ENCODE results near the gene ATP5PB.

The ATP5PB gene

DNA sequence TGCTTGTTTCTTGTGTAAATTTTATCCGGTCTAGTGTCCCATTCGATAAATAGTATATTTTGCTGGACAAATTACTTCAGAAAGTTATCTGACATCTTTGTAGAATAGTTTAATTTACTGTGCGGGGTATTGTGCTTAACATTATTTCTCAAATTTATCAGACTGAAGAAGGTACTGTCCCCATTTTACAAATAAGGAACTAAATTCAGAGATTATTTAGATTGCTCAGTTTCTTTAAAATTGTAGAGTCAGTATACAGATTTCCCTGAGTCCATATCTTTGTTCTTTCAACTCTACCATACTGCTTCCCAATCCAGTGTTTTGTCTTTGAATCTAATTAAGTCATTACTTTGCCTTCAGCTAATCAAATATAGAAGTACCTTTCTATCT lies 6.4 kb downstream of the ATP5PB start:
- POLR2A ChIA-PET: no interaction called here
- TF ChIP-seq ARNT (IDR thresholded peaks at IDR 0.05) (no peak), L3MBTL2 (conservative IDR thresholded peaks at IDR 0.05) (no peak), SUZ12 (IDR thresholded peaks at IDR 0.05) (no peak)
- DNase-seq (ENCODE audit: extremely low spot score): no peak
- CTCF ChIA-PET: no interaction called here

GRCh38 chr1:111461765-111462164 lies 12.5 kb downstream of the ATP5PB start:
- CTCF ChIA-PET: interaction anchor here (1.0 to 1.2 kb wide), 2 partner anchors 9 to 20 kb away, joined by 3 read pairs; no protein-coding TSS in a partner anchor
- TF ChIP-seq FOXM1 (IDR thresholded peaks at IDR 0.05; ENCODE audit: borderline replicate concordance): no peak
- no peak for TF ChIP-seq PKNOX1 (IDR thresholded peaks at IDR 0.05)
- no peak for TF ChIP-seq NFRKB (IDR thresholded peaks at IDR 0.05)
- no peak for TF ChIP-seq SP1 (IDR thresholded peaks at IDR 0.05)
- TF ChIP-seq FOXK2 (IDR thresholded peaks at IDR 0.05): no peak
- no peak for TF ChIP-seq ARNT (IDR thresholded peaks at IDR 0.05)
- no peak for TF ChIP-seq LEF1 (IDR thresholded peaks at IDR 0.05; ENCODE audit: borderline replicate concordance)
- no peak for TF ChIP-seq TARDBP (IDR thresholded peaks at IDR 0.05)
- TF ChIP-seq L3MBTL2 (conservative IDR thresholded peaks at IDR 0.05): no peak
- no peak for TF ChIP-seq BHLHE40 (IDR thresholded peaks at IDR 0.05; ENCODE audit: borderline replicate concordance)
- TF ChIP-seq SUZ12 (IDR thresholded peaks at IDR 0.05): no peak
- no peak for TF ChIP-seq ELF4 (IDR thresholded peaks at IDR 0.05)
- no peak for TF ChIP-seq ZNF384 (IDR thresholded peaks at IDR 0.05)
- no peak for TF ChIP-seq HDGF (IDR thresholded peaks at IDR 0.05; ENCODE audit: borderline replicate concordance)
- TF ChIP-seq FOXA1 (IDR thresholded peaks at IDR 0.05): no peak
- no peak for TF ChIP-seq CTBP1 (IDR thresholded peaks at IDR 0.05; ENCODE audit: borderline replicate concordance)
- no peak for DNase-seq (ENCODE audit: extremely low spot score)
- POLR2A ChIA-PET: no interaction called here

DNA sequence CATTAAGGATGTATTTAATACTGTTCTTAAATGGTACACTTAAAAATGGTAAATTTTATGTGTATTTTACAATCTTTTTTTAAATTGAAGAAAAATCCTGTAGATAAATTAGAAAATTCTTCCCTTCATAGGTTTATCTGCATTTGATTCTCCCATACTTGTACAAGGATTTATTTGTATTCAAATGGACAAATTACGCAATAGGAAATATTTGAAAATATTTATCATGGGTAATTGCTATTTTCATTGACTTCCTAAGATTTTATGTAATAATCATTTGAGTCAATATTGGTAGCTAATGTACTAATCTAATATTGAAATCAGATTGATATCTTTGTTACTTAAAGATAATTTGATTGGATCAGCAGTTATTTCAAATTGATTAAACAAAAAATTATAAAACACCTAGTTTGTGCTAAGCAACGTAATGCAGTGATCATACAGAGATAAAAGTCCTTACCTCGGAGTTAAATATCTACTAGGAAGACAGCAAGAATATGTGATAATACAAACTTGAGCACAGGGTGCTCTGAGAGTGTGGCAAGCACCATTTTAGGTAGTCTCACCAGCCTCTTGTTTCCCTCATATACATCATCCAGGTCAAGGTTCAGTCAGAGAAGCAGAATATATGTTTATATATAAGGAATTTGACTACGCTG lies 13.2 kb downstream of the ATP5PB start:
- no peak for DNase-seq (ENCODE audit: extremely low spot score)
- no peak for TF ChIP-seq HDGF (IDR thresholded peaks at IDR 0.05; ENCODE audit: borderline replicate concordance)
- TF ChIP-seq SUZ12 (IDR thresholded peaks at IDR 0.05): no peak
- TF ChIP-seq PKNOX1 (IDR thresholded peaks at IDR 0.05): no peak
- no peak for TF ChIP-seq NFRKB (IDR thresholded peaks at IDR 0.05)
- TF ChIP-seq CTBP1 (IDR thresholded peaks at IDR 0.05; ENCODE audit: borderline replicate concordance): no peak
- TF ChIP-seq FOXA1 (IDR thresholded peaks at IDR 0.05): no peak
- TF ChIP-seq FOXM1 (IDR thresholded peaks at IDR 0.05; ENCODE audit: borderline replicate concordance): no peak
- TF ChIP-seq L3MBTL2 (conservative IDR thresholded peaks at IDR 0.05): no peak
- TF ChIP-seq ARNT (IDR thresholded peaks at IDR 0.05): no peak
- no peak for TF ChIP-seq ZNF384 (IDR thresholded peaks at IDR 0.05)
- TF ChIP-seq ELF4 (IDR thresholded peaks at IDR 0.05): no peak
- no peak for TF ChIP-seq BHLHE40 (IDR thresholded peaks at IDR 0.05; ENCODE audit: borderline replicate concordance)
- TF ChIP-seq SP1 (IDR thresholded peaks at IDR 0.05): no peak
- CTCF ChIA-PET: interaction anchor here (1.2 kb wide), 1 partner anchor 9 kb away, joined by 3 read pairs; no protein-coding TSS in a partner anchor
- POLR2A ChIA-PET: no interaction called here

DNA sequence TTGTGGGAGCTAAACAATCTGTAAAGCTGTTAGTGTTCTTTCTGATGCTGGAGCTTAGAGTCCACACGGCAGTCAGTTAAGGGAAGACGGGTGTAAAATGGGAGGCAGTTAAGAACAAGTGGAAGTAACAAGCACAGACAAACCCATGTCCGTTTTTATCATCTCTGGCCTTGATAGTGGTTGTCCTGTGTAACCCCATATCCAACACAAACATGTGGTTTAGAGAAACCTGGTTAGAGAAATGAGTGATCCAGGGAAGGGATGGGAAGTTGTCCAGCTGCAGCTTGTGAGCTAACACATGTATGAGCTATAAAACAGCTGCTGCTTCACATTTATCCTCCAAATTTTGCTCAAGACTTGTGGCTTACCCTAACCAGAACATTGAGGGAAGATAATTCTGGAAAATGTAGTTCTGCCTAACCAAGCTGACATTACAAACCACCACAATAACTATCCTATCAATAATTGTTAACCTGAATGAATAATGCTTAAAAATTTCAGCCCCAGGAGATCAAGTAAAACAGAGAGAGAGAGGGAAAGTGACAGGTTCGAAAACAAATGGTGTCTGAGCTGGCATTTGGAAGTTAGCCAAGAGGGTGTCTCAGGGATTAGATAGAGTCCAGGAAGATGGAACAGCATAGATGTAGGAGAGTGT lies 13.9 kb downstream of the ATP5PB start:
- DNase-seq (ENCODE audit: extremely low spot score): no peak
- TF ChIP-seq SUZ12 (IDR thresholded peaks at IDR 0.05) (no peak), PKNOX1 (IDR thresholded peaks at IDR 0.05) (no peak), FOXA1 (IDR thresholded peaks at IDR 0.05) (no peak), FOXM1 (IDR thresholded peaks at IDR 0.05; ENCODE audit: borderline replicate concordance) (no peak), CTBP1 (IDR thresholded peaks at IDR 0.05; ENCODE audit: borderline replicate concordance) (no peak), L3MBTL2 (conservative IDR thresholded peaks at IDR 0.05) (no peak), TARDBP (IDR thresholded peaks at IDR 0.05) (no peak), LEF1 (IDR thresholded peaks at IDR 0.05; ENCODE audit: borderline replicate concordance) (no peak)
- POLR2A ChIA-PET: no interaction called here
- CTCF ChIA-PET: interaction anchor here (1.2 kb wide), 1 partner anchor 10 kb away, joined by 3 read pairs; no protein-coding TSS in a partner anchor

- CTCF ChIA-PET: no interaction called here
- no peak for DNase-seq (ENCODE audit: extremely low spot score)
- no peak for TF ChIP-seq SP1 (IDR thresholded peaks at IDR 0.05)
- no peak for TF ChIP-seq TARDBP (IDR thresholded peaks at IDR 0.05)
- TF ChIP-seq FOXK2 (IDR thresholded peaks at IDR 0.05): no peak
- no peak for TF ChIP-seq PKNOX1 (IDR thresholded peaks at IDR 0.05)
- TF ChIP-seq FOXM1 (IDR thresholded peaks at IDR 0.05; ENCODE audit: borderline replicate concordance): no peak
- no peak for TF ChIP-seq NFRKB (IDR thresholded peaks at IDR 0.05)
- no peak for TF ChIP-seq ELF4 (IDR thresholded peaks at IDR 0.05)
- TF ChIP-seq HDGF (IDR thresholded peaks at IDR 0.05; ENCODE audit: borderline replicate concordance): no peak
- TF ChIP-seq ZNF384 (IDR thresholded peaks at IDR 0.05): no peak
- TF ChIP-seq ARNT (IDR thresholded peaks at IDR 0.05): no peak
- TF ChIP-seq LEF1 (IDR thresholded peaks at IDR 0.05; ENCODE audit: borderline replicate concordance): no peak
- no peak for TF ChIP-seq L3MBTL2 (conservative IDR thresholded peaks at IDR 0.05)
- no peak for TF ChIP-seq BHLHE40 (IDR thresholded peaks at IDR 0.05; ENCODE audit: borderline replicate concordance)
- TF ChIP-seq SUZ12 (IDR thresholded peaks at IDR 0.05): no peak
- TF ChIP-seq CTBP1 (IDR thresholded peaks at IDR 0.05; ENCODE audit: borderline replicate concordance): no peak
- no peak for TF ChIP-seq FOXA1 (IDR thresholded peaks at IDR 0.05)
- POLR2A ChIA-PET: interaction anchor here (1.1 kb wide), 1 partner anchor 17 kb away, joined by 3 read pairs; no protein-coding TSS in a partner anchor
These were observed 16.5 kb downstream of the ATP5PB start for GRCh38 chr1:111465754-111466153.

Data from HEK293T (cell line).